HG03159 (cell line): Measurements from ENCODE around the gene ACACA.

Source experiments
- ATAC-seq: cut with Tn5 transposase; IDR thresholded peaks from one replicate; pipeline ENCODE4 v1.9.1; 2021; ENCODE audit warnings: mild to moderate bottlenecking, moderate library complexity; ENCODE audit not compliant: unreplicated experiment

ACACA gene

DNA sequence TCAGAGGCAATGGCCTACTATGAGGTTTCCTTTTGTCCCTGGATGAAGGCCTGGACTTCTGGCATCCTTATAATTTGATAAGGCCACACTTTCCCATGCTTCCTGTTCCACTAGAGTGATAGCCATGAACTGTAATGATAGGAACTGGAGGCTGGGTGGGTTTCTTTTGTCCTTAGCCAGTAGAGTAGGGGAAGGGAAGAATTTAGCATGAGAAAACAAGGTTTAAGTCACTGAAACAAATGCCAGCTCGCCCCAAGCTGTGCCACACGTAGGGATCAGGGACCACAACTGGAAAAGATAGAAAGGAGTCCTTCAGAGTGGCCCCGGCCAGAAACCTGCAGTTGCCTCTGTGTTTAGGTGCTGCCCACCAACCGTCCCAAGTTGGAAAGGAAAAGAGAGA is 111.7 kb downstream of the ACACA start:
- no peak for ATAC-seq

DNA sequence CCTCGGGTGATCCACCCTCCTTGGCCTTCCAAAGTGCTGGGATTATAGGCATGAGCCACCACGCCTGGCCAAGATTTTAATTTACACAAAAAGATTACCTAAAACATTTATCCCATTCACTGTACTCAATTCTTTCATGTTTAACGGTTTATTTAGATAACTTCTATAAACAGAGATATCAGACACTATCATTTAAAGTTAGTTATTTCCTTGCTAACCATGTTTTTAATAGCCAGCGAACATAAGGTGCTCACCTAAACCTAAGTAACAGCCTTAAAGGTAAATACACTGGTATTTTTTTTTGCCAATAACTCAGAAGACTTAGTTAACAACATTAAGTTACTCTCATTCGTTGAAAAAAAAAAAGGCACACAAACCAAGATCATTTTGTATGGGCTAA is 112.9 kb downstream of the ACACA start:
- ATAC-seq: no peak

DNA sequence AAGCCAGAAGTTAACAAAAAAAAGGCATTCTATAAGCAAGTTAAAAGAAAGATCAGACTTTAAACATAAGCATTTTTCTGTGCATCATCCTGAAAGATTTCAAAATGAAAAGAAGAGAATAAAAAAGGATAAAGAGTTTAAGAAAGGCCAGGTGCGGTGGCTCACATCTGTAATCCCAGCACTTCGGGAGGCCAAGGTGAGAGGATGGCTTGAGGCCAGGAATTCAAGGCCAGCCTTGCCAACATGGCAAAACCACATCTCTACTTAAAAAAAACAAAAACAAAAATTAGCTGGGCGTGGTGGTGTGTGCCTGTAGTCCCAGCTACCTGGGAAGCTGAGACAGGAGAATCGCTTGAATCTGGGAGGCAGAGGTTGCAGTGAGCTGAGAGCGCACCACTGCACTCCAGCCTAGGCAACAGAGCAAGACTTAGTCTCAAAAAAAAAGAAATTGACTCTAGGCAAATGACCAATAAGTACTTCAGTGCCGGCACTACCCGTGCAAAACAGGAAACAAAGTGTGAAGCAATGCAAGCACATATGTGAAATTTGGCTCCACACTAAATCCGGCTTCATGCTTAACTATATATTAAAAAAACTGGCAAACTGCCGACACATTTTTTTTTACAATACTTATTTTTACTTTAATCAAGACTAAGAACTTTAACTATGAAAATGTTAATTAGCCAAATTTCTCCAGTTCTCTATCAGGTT is 114.1 kb downstream of the ACACA start:
- ATAC-seq: no peak

DNA sequence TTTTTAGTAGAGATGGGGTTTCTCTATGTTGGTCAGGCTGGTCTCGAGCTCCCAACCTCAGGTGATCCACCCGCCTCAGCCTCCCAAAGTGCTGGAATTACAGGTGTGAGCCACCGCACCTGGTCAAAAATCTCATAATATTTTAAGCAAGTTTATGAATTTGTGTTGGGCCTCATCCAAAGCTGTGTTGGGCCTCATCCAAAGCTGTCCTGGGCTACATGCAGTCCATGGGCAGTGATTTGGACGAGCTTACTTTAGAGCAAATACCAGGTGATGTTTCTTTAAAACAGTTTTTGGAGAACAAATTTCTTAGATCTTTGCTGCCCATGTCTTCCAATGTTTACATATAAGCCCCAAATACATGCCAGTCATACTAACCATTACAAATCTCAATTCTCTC is 115.3 kb downstream of the ACACA start:
- ATAC-seq: no peak

DNA sequence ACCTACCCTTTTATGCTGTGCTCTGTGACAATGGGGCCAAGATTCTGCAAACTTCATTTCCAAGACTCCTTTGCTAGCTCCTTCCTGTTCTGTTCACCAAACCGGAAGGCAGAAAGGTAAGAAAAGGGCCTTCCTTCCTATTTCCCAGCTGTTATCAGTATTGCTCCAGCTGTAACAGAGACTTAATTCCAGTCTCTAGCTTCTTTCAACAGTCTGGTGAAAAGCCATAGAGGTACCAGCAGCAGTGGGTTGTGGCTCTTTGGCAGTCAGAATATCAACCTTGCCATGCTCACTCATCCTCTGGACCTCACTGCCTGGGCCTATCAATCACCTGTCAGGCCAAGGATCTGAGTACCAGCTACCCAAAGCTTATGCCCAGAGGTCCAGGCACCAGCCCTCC is 120.2 kb downstream of the ACACA start:
- ATAC-seq: no peak

DNA sequence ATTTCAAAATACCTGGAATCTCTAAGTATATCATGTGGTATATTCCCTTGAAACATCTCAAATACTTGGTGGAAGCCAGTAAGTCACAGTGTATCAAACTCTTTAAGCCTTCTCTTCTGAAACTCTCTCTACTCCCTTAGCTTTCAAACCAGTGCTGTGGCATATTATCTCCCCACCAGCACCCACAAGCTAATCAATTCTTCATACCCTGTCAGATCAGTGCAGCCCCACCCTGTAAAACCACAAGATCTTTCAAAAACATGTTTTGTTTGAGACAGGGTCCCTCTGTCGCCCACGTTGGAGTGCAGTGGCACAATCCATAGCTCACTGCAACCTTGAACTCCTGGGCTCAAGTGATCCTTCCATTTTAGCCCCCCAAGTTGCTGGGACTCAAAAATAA is 122.4 kb downstream of the ACACA start:
- no peak for ATAC-seq

DNA sequence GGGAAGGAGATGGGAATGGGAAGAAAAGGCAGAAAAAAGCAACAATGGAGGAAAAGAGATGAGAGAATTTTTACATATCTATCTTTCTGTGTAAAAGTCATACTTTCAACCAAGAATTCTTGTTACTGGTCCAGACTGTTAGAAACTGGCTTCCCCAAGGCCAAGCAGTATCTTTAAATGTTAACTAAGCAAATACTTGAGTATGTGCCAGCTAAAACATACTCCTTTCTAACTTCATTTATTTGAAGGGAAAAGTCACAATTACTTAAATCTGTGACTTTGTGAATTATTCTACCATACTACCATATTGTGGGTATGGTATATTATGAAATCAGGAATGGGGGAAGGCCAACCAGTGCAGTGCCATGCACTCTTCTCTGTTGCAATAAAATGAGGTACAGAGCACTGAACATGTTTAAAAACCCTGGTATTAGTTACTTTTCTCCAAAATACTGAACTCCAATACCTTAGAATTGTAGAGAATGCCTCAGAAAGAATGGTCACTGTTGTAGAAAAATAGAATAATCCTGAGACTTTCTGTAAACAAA is 123.1 kb downstream of the ACACA start:
- ATAC-seq: no peak

DNA sequence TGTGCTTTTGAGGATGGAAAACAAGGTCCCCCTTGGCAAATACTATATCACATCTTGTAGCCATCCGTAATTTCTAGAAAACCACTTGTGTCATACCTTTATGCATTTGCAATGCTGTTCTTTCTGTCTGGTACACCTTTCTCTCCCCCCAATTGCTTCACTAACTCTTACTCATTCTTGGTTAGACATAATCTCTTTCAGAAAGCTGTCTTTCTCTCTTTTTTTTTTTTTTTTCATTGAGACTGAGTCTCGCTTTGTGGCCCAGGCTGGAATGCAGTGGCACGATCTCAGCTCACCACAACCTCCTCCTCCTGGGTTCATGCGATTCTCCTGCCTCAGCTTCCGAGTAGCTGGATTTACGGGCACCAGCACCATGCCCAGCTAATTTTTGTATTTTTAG is 125.8 kb downstream of the ACACA start:
- no peak for ATAC-seq

DNA sequence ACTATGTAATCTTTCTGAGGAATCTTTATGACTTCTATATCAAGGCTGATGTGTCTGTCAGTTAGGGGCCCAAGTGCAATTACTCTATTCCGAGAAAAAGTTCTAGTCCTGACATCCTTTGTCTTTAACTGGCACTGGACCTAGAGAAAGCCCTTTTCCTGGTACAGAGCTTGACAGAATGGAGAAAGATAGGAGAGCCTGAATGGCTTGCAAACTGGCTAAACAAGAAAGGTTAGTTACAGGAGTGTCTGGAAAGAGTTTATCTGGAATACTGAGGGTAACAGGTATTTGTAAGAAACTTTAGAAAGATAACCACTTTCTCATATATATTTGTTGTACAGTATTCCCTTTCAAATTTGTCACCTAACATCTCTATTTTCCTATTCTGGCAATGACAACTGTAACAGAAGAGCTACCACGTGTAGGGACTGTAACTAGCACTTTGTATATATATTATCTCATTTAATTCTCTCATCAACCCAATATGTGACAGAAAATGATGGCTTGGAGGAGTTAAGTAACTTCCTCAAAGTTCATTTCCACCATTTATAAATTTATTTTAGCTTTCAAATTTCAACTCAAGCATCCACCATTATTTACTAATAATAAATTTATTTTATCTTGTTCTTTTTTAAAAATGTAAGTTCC is 128.3 kb downstream of the ACACA start:
- no peak for ATAC-seq

DNA sequence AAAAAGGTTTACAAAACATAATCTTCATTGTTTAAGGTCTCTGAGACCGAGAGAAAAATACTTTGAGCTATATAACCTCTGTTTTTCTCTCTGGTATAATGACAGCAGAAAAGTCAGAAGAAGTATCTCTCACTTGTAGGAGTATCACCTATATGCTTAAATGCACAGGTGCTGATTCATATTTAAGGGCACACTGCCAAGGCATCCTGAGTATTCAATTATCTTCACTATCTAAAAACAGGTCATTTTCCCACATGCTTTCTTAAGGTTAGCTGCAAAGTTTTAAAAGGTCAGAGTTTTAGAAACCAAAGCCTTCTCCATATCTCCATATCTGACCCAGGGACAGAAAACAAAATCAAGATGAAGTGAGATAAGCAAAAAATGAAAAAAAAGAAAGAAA is 130.2 kb downstream of the ACACA start:
- no peak for ATAC-seq

DNA sequence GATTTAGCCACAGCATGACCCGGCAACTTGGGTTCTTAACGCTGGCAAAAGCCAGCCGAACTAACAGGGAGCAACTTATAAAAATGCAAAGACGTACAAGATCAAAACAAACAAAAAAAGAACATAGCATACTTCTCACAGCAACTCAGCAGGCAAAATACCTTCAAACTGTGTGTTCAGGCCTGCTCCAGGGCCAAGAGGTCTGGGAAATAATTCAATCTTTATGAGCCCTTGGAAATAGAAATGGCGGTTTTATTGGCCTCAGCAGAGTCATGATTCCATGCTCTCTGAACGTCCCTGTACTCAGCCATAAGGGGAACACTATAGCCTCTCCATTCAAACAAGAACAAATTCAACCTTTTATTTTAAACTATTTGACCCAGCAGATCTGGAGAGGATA is 132.2 kb downstream of the ACACA start:
- ATAC-seq: no peak

DNA sequence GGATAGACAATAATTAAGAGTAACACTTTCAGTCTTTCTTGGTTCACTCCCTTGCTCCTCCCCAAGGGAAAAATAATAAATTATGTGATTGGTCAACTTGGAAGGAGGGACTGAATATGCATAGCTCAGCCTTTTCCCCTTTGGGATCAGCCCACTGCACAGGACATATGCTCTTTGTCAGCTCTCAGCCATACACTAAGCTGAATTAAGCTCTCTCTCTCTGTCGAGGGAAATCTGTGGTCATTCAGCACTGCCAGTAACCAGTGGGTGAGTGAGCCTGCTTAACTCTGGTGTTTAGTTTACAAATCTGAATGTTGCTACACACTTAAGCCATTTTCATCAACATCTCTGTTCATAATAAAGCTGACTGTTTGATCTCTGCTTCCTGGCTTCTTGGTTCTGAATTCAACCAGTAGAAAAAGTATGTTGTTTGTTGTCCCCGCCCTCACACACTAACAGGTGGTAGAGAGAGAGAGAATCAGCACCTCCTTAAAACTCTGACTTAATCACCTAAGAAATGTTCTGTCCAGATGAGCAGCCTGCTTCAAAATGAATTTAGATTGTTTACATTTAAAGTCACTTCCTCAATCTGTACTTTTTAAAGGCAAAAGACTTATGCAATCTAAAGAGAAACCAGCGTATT is 133.1 kb downstream of the ACACA start:
- ATAC-seq: no peak

DNA sequence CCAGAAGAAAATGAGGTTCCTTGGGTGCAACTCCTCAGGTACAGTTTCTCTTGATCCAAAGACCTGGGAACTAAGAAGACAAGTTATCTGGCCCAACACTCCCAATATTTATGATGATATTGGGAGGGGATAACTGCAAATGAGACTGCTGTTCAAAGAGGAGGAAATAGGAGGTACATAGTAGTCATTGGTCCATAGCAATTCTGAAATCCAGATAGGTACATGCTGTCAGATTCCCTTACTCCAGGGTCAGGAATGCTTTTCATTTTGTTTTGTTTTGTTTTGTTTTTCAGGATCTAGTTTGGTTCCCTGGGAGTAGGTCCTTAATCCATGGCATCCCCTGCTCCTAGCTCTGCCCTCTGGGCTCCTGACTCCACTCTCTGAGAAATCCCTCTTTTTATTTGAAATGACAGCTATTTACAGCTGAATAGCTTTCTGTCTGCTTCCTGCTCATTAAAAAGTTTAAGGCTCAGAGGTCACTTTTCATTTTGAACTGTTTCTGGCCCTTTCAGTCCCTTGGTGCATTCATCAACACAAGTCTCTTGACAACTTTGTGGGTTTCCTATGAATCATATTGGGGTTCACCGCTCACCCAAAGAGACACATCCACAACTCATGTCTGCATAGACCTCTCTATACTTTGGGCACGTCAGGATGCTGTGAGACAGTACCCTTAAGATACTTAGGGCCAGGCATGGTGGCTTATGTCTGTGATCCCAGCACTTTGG is 141.0 kb downstream of the ACACA start:
- ATAC-seq: no peak

DNA sequence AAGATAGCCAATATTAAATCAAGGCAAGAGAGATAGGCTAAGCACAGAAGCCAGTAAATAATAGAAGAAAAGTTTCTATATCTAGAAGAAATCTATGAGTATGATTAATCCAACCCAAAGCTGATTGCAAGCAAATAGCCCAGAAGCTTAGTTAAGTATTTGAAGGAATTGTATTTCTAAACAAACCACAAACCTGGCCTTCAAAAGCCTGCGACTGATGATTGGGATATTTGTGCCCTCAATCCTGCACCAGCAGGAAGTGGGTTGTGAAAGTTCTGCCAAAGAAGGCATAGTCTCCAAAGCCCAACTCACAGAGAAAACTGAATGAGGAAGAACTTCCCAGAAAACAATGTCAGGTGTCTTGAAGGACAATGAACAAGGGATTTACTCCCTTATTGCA is 145.3 kb downstream of the ACACA start:
- ATAC-seq: no peak

DNA sequence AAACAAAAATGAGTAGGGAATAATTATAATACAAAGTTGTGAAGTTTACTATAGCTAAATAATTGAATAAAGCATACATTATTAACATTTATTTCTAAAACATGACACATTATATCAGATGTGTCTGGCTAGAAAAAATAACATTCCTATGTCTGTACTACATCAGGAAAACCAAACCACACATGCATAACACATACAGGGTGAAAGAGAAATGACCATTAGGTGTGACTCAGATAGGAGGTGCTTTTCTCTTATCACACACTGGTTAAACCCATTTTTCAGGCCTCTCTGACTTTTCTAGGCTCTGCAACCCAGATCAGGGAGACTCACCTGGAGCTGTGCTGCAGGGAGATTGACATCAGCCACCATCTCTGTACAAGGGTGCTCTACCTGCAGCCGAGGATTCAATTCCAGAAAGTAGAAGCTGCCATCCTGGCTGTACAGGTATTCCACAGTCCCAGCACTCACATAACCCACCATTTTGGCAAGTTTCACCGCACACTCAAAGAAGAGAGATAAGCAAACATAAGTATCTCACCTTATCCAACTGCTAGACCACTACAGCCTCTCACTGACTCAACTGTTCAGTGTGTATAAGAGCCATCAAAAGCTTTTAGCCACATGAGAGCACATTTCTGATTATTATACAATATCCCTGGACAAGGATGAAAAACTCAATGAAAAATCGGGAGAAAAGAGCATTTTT is 147.5 kb downstream of the ACACA start:
- ATAC-seq: no peak

DNA sequence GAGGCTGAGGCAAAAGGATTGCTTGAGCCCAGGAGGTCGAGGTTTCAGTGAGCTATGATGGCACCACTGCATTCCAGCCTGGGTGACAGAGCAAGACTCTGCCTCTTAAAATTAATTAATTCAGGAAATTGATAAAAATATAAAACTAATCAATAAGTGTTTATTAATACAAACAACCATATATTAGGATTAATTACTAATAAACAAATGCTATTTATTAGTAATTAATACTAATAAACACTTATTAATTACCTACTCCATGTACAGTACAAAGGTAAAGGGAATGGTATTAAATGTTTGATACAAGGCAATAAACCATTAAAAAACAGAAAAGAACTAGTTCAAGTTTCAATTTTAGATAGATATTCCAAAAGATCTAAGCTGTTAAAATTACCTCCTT is 150.0 kb downstream of the ACACA start:
- ATAC-seq: no peak

DNA sequence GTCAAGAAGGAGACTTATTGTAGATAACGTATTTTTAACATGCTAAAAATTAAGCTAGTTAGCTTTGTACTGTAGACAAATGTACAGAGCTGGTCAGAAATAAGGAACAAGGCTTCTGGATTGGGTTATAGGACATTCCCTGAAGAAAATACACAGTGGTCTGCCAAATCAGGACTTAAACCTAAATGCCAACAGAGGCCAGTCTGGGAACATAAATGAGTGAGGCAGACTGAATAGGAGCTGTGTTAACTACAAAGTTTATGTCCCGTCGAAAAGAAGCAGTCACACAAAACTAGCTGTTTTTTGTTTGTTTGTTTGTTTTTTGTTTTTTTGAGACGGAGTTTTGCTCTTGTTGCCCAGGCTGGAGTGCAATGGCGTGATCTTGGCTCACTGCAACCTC is 151.2 kb downstream of the ACACA start:
- no peak for ATAC-seq

DNA sequence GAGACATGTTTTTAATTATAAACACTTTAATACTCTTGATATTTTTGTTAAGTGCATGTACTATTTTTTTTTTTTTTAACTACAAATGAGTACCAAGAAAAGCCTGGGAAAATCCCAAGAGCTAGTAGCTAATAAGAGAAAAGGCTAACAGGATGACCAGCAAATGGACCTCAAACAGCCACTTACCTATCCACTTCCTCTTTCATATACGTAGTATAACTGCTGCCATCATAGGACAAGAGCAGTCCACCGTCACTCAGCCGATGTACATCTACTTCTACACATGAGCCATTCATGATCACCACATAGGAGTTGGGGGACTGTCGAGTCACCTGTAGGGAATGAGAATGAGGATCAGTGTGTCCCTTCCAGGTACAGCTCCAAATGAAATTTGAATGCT is 158.8 kb downstream of the ACACA start:
- ATAC-seq: no peak

DNA sequence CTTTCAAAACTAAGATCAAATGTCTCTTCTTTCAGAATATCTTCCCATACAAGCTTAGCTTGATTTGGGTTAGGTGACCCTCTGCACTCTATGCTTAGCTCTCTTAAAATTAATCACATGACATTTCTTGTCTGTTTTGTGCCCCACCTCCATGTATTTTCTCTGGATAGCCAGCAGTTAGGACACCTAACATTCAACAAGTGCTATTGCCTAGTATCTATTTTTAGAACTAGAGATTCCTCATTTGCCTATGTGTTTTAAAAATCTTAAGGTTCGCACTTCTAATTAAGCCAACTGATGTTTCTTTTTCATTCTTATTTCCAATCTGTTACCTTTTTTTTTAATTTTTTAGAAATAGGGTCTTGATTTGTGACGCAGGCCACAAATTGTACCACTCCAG is 160.6 kb downstream of the ACACA start:
- no peak for ATAC-seq

DNA sequence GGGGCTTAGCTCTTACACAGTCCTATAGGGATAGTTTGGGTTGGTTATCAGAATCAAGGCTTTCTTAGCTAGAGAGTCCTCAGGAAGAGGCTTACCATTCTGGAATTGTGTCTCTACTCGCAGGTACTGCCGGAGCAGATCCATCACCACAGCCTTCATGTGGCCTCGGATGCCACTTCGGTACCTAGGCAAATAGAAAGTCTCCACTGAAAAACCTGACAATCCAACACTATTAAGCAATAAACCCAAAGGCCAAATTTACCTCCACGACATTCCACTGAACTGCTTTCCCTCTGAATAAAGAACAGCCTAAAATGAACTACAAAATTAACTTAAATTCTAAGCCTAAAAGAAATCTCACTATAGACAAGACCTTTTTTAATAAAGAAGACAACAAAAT is 166.3 kb downstream of the ACACA start:
- no peak for ATAC-seq
